ENCODE results near the gene LAIR1.

DNA sequence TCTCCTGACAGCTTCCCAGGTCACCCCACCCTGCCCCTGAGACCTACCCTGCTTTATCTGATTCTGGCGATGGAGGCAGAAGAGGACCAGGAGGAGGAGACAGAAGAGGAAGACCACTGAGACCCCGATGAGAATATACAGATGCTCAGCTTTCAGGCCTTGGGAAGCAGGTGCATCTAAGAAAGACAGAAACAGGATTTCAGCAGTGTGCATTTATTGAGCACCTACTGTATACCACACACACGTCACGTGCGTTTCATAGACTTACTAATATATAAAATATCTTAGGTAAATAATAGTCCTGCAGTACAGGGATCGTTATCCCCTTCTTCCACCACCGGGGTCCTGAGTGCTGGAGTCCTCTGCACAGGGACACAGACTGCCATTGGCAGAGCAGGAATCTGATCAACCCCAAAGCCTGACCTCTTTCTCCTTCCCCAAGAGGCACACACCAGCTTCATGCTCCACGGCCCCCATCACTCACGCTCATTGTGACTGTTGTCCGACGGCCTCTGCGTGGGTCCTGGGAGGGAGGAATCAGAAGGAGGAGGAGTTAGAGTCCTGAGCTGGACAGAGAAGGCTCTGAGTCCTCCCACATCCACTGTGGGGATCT lies 8.2 kb downstream of the LAIR1 start:
- TF ChIP-seq EZH2 (IDR thresholded peaks at IDR 0.05; ENCODE audit: low read depth, unreplicated experiment) (no peak), EZH2phosphoT487 (IDR thresholded peaks at IDR 0.05; ENCODE audit: unreplicated experiment) (no peak), POLR2AphosphoS5 (IDR thresholded peaks at IDR 0.05; ENCODE audit: low read depth) (no peak), JUNB (IDR thresholded peaks at IDR 0.05; ENCODE audit: unreplicated experiment) (no peak), CREB1 (CRISPR knock-in tag; IDR thresholded peaks at IDR 0.05; ENCODE audit: low read depth) (no peak), NANOG (IDR thresholded peaks at IDR 0.05; ENCODE audit: borderline replicate concordance) (no peak), STAT1 (IDR thresholded peaks at IDR 0.05; ENCODE audit: unreplicated experiment) (no peak), ZNF331 (CRISPR knock-in tag; IDR thresholded peaks at IDR 0.05; ENCODE audit: low read depth) (no peak), ZNF114 (CRISPR knock-in tag; IDR thresholded peaks at IDR 0.05) (no peak)
- TF ChIP-seq, protein P1, sequence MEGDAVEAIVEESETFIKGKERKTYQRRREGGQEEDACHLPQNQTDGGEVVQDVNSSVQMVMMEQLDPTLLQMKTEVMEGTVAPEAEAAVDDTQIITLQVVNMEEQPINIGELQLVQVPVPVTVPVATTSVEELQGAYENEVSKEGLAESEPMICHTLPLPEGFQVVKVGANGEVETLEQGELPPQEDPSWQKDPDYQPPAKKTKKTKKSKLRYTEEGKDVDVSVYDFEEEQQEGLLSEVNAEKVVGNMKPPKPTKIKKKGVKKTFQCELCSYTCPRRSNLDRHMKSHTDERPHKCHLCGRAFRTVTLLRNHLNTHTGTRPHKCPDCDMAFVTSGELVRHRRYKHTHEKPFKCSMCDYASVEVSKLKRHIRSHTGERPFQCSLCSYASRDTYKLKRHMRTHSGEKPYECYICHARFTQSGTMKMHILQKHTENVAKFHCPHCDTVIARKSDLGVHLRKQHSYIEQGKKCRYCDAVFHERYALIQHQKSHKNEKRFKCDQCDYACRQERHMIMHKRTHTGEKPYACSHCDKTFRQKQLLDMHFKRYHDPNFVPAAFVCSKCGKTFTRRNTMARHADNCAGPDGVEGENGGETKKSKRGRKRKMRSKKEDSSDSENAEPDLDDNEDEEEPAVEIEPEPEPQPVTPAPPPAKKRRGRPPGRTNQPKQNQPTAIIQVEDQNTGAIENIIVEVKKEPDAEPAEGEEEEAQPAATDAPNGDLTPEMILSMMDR (conservative IDR thresholded peaks at IDR 0.05; ENCODE audit: low read depth in 2 of 2), result no peak
- TF ChIP-seq, protein P2, sequence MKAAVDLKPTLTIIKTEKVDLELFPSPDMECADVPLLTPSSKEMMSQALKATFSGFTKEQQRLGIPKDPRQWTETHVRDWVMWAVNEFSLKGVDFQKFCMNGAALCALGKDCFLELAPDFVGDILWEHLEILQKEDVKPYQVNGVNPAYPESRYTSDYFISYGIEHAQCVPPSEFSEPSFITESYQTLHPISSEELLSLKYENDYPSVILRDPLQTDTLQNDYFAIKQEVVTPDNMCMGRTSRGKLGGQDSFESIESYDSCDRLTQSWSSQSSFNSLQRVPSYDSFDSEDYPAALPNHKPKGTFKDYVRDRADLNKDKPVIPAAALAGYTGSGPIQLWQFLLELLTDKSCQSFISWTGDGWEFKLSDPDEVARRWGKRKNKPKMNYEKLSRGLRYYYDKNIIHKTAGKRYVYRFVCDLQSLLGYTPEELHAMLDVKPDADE (IDR thresholded peaks at IDR 0.05), result no peak
- TF ChIP-seq, protein P3, sequence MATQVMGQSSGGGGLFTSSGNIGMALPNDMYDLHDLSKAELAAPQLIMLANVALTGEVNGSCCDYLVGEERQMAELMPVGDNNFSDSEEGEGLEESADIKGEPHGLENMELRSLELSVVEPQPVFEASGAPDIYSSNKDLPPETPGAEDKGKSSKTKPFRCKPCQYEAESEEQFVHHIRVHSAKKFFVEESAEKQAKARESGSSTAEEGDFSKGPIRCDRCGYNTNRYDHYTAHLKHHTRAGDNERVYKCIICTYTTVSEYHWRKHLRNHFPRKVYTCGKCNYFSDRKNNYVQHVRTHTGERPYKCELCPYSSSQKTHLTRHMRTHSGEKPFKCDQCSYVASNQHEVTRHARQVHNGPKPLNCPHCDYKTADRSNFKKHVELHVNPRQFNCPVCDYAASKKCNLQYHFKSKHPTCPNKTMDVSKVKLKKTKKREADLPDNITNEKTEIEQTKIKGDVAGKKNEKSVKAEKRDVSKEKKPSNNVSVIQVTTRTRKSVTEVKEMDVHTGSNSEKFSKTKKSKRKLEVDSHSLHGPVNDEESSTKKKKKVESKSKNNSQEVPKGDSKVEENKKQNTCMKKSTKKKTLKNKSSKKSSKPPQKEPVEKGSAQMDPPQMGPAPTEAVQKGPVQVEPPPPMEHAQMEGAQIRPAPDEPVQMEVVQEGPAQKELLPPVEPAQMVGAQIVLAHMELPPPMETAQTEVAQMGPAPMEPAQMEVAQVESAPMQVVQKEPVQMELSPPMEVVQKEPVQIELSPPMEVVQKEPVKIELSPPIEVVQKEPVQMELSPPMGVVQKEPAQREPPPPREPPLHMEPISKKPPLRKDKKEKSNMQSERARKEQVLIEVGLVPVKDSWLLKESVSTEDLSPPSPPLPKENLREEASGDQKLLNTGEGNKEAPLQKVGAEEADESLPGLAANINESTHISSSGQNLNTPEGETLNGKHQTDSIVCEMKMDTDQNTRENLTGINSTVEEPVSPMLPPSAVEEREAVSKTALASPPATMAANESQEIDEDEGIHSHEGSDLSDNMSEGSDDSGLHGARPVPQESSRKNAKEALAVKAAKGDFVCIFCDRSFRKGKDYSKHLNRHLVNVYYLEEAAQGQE (IDR thresholded peaks at IDR 0.05; ENCODE audit: unreplicated experiment), result no peak
- TF ChIP-seq, protein P4, sequence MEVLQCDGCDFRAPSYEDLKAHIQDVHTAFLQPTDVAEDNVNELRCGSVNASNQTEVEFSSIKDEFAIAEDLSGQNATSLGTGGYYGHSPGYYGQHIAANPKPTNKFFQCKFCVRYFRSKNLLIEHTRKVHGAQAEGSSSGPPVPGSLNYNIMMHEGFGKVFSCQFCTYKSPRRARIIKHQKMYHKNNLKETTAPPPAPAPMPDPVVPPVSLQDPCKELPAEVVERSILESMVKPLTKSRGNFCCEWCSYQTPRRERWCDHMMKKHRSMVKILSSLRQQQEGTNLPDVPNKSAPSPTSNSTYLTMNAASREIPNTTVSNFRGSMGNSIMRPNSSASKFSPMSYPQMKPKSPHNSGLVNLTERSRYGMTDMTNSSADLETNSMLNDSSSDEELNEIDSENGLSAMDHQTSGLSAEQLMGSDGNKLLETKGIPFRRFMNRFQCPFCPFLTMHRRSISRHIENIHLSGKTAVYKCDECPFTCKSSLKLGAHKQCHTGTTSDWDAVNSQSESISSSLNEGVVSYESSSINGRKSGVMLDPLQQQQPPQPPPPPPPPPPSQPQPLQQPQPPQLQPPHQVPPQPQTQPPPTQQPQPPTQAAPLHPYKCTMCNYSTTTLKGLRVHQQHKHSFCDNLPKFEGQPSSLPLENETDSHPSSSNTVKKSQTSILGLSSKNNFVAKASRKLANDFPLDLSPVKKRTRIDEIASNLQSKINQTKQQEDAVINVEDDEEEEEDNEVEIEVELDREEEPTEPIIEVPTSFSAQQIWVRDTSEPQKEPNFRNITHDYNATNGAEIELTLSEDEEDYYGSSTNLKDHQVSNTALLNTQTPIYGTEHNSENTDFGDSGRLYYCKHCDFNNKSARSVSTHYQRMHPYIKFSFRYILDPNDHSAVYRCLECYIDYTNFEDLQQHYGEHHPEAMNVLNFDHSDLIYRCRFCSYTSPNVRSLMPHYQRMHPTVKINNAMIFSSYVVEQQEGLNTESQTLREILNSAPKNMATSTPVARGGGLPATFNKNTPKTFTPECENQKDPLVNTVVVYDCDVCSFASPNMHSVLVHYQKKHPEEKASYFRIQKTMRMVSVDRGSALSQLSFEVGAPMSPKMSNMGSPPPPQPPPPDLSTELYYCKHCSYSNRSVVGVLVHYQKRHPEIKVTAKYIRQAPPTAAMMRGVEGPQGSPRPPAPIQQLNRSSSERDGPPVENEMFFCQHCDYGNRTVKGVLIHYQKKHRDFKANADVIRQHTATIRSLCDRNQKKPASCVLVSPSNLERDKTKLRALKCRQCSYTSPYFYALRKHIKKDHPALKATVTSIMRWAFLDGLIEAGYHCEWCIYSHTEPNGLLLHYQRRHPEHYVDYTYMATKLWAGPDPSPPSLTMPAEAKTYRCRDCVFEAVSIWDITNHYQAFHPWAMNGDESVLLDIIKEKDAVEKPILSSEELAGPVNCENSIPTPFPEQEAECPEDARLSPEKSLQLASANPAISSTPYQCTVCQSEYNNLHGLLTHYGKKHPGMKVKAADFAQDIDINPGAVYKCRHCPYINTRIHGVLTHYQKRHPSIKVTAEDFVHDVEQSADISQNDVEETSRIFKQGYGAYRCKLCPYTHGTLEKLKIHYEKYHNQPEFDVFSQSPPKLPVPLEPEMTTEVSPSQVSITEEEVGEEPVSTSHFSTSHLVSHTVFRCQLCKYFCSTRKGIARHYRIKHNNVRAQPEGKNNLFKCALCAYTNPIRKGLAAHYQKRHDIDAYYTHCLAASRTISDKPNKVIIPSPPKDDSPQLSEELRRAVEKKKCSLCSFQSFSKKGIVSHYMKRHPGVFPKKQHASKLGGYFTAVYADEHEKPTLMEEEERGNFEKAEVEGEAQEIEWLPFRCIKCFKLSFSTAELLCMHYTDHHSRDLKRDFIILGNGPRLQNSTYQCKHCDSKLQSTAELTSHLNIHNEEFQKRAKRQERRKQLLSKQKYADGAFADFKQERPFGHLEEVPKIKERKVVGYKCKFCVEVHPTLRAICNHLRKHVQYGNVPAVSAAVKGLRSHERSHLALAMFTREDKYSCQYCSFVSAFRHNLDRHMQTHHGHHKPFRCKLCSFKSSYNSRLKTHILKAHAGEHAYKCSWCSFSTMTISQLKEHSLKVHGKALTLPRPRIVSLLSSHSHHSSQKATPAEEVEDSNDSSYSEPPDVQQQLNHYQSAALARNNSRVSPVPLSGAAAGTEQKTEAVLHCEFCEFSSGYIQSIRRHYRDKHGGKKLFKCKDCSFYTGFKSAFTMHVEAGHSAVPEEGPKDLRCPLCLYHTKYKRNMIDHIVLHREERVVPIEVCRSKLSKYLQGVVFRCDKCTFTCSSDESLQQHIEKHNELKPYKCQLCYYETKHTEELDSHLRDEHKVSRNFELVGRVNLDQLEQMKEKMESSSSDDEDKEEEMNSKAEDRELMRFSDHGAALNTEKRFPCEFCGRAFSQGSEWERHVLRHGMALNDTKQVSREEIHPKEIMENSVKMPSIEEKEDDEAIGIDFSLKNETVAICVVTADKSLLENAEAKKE (CRISPR knock-in tag; IDR thresholded peaks at IDR 0.05), result no peak

Measured in GM23338 (cell line).